Measurements from ENCODE around the gene ABCB11. TPM values are rescaled to one million over a fixed set of nuclear protein-coding genes. Genes with fewer than 3 reads are reported as not detected.

Gene ABCB11
- total RNA-seq, 1 experiment from 2014 or later: 0.12 TPM

DNA sequence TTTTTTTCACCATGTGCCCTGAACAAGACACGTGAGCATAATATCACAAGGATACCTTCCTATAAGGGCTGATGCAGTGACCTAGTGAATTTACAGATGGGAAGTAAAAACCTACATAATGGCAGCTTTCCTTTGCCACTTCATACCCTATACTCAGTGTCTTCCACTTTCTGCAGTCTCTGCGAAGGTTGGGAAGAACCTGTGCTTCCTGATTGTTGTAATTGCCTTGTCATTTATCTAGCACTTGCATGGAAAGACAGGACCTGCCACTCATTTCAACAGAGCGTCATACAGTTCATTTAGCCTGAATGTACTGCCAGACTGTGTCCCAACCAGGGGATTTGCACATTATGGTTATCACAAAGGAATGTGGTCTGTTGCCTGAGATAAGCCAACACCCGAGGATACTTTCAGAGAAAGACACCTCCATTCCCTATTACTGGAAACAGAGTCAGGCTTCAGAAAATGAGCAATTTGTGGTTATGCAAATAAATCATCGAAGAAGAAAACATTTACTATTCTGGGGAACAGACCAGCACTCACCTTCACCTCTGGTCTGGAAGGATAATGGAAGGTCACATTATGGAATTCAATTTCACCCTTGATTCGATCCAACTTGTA, 55.0 kb downstream of the ABCB11 start:
- H3K79me2 ChIP-seq (ENCODE audit: insufficient read depth, low read length): no peaks in the 10 kb centered on the region
- no peak overlapping the region for H3K4me3 ChIP-seq (replicated peaks in 1 of 2; ENCODE audit: low read depth in 1 of 2, low read length in 2 of 2)
- no peak overlapping the region for H3K9ac ChIP-seq (ENCODE audit: low read length)
- H3K9me2 ChIP-seq (ENCODE audit: insufficient read depth): no peaks in the 10 kb centered on the region
- no peaks in the 10 kb centered on the region for H3K9me3 ChIP-seq (ENCODE audit: control insufficient read depth in 1 of 2, insufficient read depth in 1 of 2, low read depth in 1 of 2, low read length in 2 of 2)
- DNase-seq (ENCODE audit: low read depth, low spot score) (no peak), ATAC-seq (no peak)
- BruUV-seq (replicated peaks): no TSS peak
- RAD21 ChIA-PET (ENCODE audit: low non-redundant PET in 1 of 2, low total read pairs in 2 of 2, uncharacterized antibody in 2 of 2, unreplicated experiment in 2 of 2): no interaction called here
- peak overlapping the region; percentile 6 for H2AFZ ChIP-seq (ENCODE audit: low read depth, low read length, poor library complexity, severe bottlenecking)
- CTCF ChIA-PET: no interaction called here
- no peaks in the 10 kb centered on the region for H4K20me1 ChIP-seq (ENCODE audit: insufficient read depth)
- intact Hi-C loops (cut with micrococcal nuclease): no loop called here
- H3K4me1 ChIP-seq (ENCODE audit: control insufficient read depth in 1 of 2, insufficient read depth in 2 of 2, low read length in 2 of 2): 0 out of 4 replicates have a peak, but pooled peaks cover 0 to 4% of the 10 kb centered on the region in 2 experiments
- no peak for TF ChIP-seq SIN3A (IDR thresholded peaks at IDR 0.05; ENCODE audit: low read depth)
- TF ChIP-seq ZNF274 (IDR thresholded peaks at IDR 0.05; ENCODE audit: low read depth, low read length): no peak
- no peak for TF ChIP-seq FOSL1 (IDR thresholded peaks at IDR 0.05; ENCODE audit: low read depth)
- TF ChIP-seq, protein P1, sequence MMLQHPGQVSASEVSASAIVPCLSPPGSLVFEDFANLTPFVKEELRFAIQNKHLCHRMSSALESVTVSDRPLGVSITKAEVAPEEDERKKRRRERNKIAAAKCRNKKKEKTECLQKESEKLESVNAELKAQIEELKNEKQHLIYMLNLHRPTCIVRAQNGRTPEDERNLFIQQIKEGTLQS (IDR thresholded peaks at IDR 0.05): no peak
- TF ChIP-seq JUND (IDR thresholded peaks at IDR 0.05): no peak
- TF ChIP-seq CBX3 (IDR thresholded peaks at IDR 0.05; ENCODE audit: low read depth): no peak
- TF ChIP-seq SRF (IDR thresholded peaks at IDR 0.05; ENCODE audit: low read depth): no peak
- TF ChIP-seq, protein P2, sequence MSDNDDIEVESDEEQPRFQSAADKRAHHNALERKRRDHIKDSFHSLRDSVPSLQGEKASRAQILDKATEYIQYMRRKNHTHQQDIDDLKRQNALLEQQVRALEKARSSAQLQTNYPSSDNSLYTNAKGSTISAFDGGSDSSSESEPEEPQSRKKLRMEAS (IDR thresholded peaks at IDR 0.05): no peak
- TF ChIP-seq RAD21 (IDR thresholded peaks at IDR 0.05; ENCODE audit: low read depth): no peak
- no peak for TF ChIP-seq ZFX (IDR thresholded peaks at IDR 0.05)
- TF ChIP-seq, protein P3, sequence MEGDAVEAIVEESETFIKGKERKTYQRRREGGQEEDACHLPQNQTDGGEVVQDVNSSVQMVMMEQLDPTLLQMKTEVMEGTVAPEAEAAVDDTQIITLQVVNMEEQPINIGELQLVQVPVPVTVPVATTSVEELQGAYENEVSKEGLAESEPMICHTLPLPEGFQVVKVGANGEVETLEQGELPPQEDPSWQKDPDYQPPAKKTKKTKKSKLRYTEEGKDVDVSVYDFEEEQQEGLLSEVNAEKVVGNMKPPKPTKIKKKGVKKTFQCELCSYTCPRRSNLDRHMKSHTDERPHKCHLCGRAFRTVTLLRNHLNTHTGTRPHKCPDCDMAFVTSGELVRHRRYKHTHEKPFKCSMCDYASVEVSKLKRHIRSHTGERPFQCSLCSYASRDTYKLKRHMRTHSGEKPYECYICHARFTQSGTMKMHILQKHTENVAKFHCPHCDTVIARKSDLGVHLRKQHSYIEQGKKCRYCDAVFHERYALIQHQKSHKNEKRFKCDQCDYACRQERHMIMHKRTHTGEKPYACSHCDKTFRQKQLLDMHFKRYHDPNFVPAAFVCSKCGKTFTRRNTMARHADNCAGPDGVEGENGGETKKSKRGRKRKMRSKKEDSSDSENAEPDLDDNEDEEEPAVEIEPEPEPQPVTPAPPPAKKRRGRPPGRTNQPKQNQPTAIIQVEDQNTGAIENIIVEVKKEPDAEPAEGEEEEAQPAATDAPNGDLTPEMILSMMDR (IDR thresholded peaks at IDR 0.05 in 2 of 3, conservative IDR thresholded peaks at IDR 0.05 in 1 of 3; ENCODE audit: borderline replicate concordance in 1 of 3, insufficient read depth in 1 of 3, low read depth in 2 of 3, low read length in 2 of 3): no peak
- no peak for TF ChIP-seq ELF1 (IDR thresholded peaks at IDR 0.05; ENCODE audit: borderline replicate concordance, low read depth)
- TF ChIP-seq, protein P4, sequence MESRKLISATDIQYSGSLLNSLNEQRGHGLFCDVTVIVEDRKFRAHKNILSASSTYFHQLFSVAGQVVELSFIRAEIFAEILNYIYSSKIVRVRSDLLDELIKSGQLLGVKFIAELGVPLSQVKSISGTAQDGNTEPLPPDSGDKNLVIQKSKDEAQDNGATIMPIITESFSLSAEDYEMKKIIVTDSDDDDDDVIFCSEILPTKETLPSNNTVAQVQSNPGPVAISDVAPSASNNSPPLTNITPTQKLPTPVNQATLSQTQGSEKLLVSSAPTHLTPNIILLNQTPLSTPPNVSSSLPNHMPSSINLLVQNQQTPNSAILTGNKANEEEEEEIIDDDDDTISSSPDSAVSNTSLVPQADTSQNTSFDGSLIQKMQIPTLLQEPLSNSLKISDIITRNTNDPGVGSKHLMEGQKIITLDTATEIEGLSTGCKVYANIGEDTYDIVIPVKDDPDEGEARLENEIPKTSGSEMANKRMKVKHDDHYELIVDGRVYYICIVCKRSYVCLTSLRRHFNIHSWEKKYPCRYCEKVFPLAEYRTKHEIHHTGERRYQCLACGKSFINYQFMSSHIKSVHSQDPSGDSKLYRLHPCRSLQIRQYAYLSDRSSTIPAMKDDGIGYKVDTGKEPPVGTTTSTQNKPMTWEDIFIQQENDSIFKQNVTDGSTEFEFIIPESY (IDR thresholded peaks at IDR 0.05; ENCODE audit: extremely low read depth, insufficient replicate concordance, low read length): no peak
- TF ChIP-seq YY1 (IDR thresholded peaks at IDR 0.05; ENCODE audit: extremely low read depth, insufficient replicate concordance, low read depth, low read length): no peak
- TF ChIP-seq POLR2A (IDR thresholded peaks at IDR 0.05; ENCODE audit: borderline replicate concordance, extremely low read depth, insufficient read depth, insufficient read length): no peak
- TF ChIP-seq EGR1 (IDR thresholded peaks at IDR 0.05; ENCODE audit: low read depth): no peak
- no peak for TF ChIP-seq EZH2 (IDR thresholded peaks at IDR 0.05)
- TF ChIP-seq EZH2phosphoT487 (IDR thresholded peaks at IDR 0.05; ENCODE audit: borderline replicate concordance): no peak
- TF ChIP-seq CEBPB (IDR thresholded peaks at IDR 0.05; ENCODE audit: low read depth): no peak
- no peaks in the 10 kb centered on the region for H3K27me3 ChIP-seq (ENCODE audit: insufficient read depth, low read length)
- no peaks in the 10 kb centered on the region for H3K36me3 ChIP-seq (ENCODE audit: control insufficient read depth in 1 of 2, insufficient read depth in 2 of 2, low read length in 2 of 2)
- POLR2A ChIA-PET: no interaction called here
- H3K4me2 ChIP-seq (ENCODE audit: low read length): no peak overlapping the region
- H3K27ac ChIP-seq (ENCODE audit: low read depth, low read length): no peak overlapping the region

Measured in HCT116 (cell line).